GM12874 (cell line): ENCODE data around the gene SIKE1.

Source experiments
- CTCF ChIP-seq: IDR thresholded peaks from 2 replicates; pipeline ENCODE4 v1.5.1; 2011; ENCODE audit warnings: low read depth, mild to moderate bottlenecking, control low read depth, low read length, moderate library complexity; ENCODE audit not compliant: insufficient read depth

SIKE1 gene

GRCh38 chr1:114756949-114757454 lies 23.5 kb downstream of the SIKE1 start:
- no peak for TF ChIP-seq CTCF

GRCh38 chr1:114756009-114756892 lies 24.2 kb downstream of the SIKE1 start:
- TF ChIP-seq CTCF, result no peak

- TF ChIP-seq CTCF, result no peak
These were observed 25.2 kb downstream of the SIKE1 start for GRCh38 chr1:114755006-114755931.

- no peak for TF ChIP-seq CTCF
These were observed 27.3 kb downstream of the SIKE1 start for GRCh38 chr1:114753143-114753542.

GRCh38 chr1:114750780-114751179 lies 29.7 kb downstream of the SIKE1 start:
- TF ChIP-seq CTCF, result no peak

GRCh38 chr1:114749835-114750234 lies 30.6 kb downstream of the SIKE1 start:
- TF ChIP-seq CTCF, result no peak
